ENCODE results near the gene INAFM1. TPM values are rescaled to one million over a fixed set of nuclear protein-coding genes. Genes with fewer than 3 reads are reported as not detected.
A peak's percentile ranks its signal among the peaks of the same experiment; 100 is the strongest.

The INAFM1 gene
- total and polyA plus RNA-seq, 8 donors, result 8.7 to 22.2 (median 12.9) TPM

DNA sequence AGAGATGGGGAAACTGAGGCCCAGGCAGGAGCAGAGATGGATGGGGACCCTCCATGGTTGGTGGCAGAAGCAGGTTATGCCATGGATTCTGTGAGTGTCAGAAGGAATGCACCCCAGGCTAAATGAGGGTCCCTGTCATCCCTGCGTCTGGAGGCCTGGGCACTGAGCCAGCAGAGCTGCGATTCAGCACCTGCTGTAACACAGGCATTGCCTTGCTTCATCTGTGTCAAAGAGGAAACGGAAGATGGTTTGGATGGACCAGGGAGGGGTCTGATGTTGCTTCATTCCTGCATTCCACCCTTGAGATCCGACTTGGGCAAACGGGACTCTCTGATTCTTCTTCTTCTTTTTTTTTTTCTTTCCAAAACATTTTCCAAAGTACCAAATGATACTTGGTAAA is 36.1 kb downstream of the INAFM1 start:
- TF ChIP-seq CTCF (IDR thresholded peaks at IDR 0.05), result no peak
- Histone ChIP-seq H3K9me3 (no peaks in the 10 kb centered on the region), H3K4me3 (peak overlapping the region; percentile 7 to 58), H3K4me1 (peaks cover 0 to 52% of the 10 kb centered on the region in 2 donors), H3K27ac (peak overlapping the region; percentile 71 to 88), H3K36me3 (peaks cover 0 to 19% of the 10 kb centered on the region in 2 donors), H3K27me3 (peaks cover 0 to 21% of the 10 kb centered on the region in 2 donors)
- peak in 2 of 4 donors; percentile 74 to 90 for DNase-seq
- ATAC-seq, result peak; percentile 5
- intact Hi-C loops (cut with DNase I), result no loop called here

DNA sequence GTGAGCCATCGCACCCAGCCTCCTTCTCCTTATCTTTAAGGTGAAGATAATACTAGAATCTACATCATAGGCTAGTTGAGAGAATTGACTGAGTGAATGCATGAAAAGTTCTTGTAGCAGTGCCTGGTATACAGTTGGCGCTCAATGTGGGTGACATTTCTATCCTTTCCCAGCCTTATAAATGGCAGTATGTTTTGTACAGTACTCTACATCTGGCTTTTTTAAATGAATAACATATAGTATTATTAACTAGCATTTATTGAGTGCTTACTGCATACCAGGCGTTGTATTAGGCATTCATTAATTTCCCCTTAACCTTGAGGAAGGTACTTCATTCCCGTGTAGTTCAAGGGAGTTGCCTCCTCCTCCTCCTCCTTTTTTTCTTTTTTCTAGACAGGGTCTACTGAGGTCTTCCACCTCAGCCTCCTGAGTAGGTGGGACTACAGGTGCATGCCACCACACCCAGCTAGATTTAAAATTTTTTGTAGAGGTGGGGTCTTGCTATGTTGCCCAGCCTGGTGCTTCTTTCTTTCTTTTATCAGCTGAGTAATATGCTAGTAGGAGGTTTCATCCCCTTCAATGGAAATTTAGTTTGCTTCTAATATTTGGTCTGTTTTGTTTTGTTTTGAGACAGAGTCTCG is 37.8 kb downstream of the INAFM1 start:
- intact Hi-C loops (cut with DNase I), result no loop called here
- Histone ChIP-seq H3K4me3 (peak overlapping the region in 1 of 2 donors; percentile 58), H3K36me3 (peaks cover 0 to 31% of the 10 kb centered on the region in 2 donors), H3K27ac (peak overlapping the region; percentile 71 to 88), H3K27me3 (peaks cover 0 to 21% of the 10 kb centered on the region in 2 donors), H3K4me1 (peaks cover 0 to 63% of the 10 kb centered on the region in 2 donors), H3K9me3 (no peaks in the 10 kb centered on the region)
- no peak for TF ChIP-seq CTCF (IDR thresholded peaks at IDR 0.05)
- ATAC-seq (no peak), DNase-seq (no peak)

GRCh38 chr19:47313754-47314295 is 39.1 kb downstream of the INAFM1 start:
- no peak for TF ChIP-seq CTCF (IDR thresholded peaks at IDR 0.05)
- intact Hi-C loops (cut with DNase I), result no loop called here
- DNase-seq (no peak), ATAC-seq (peak; percentile 3)
- Histone ChIP-seq H3K27me3 (peaks cover 0 to 21% of the 10 kb centered on the region in 2 donors), H3K4me3 (peak overlapping the region in 1 of 2 donors; percentile 58), H3K27ac (peak overlapping the region; percentile 74 to 88), H3K9me3 (no peaks in the 10 kb centered on the region), H3K4me1 (peaks cover 0 to 60% of the 10 kb centered on the region in 2 donors), H3K36me3 (peaks cover 0 to 37% of the 10 kb centered on the region in 2 donors)

- intact Hi-C loops (cut with DNase I), result no loop called here
- H3K27ac ChIP-seq, result peak overlapping the region; percentile 74 to 88
- ATAC-seq (peak; percentile 92), DNase-seq (peak in 1 of 4 donors; percentile 91)
- H3K4me1 ChIP-seq, result peaks cover 0 to 57% of the 10 kb centered on the region in 2 donors
- H3K36me3 ChIP-seq, result peaks cover 0 to 51% of the 10 kb centered on the region in 2 donors
- H3K27me3 ChIP-seq, result peaks cover 0 to 18% of the 10 kb centered on the region in 2 donors
- H3K4me3 ChIP-seq, result peak overlapping the region in 1 of 2 donors; percentile 58
- TF ChIP-seq CTCF (IDR thresholded peaks at IDR 0.05), result no peak
- no peaks in the 10 kb centered on the region for H3K9me3 ChIP-seq
Measured at GRCh38 chr19:47315125-47315821, 40.6 kb downstream of the INAFM1 start.

GRCh38 chr19:47316513-47316912 is 41.8 kb downstream of the INAFM1 start:
- H3K27me3 ChIP-seq, result peaks cover 0 to 6% of the 10 kb centered on the region in 2 donors
- H3K36me3 ChIP-seq, result peaks cover 0 to 61% of the 10 kb centered on the region in 2 donors
- intact Hi-C loops (cut with DNase I), result no loop called here
- no peak for DNase-seq
- TF ChIP-seq CTCF (IDR thresholded peaks at IDR 0.05), result no peak
- no peak for ATAC-seq
- H3K9me3 ChIP-seq, result no peaks in the 10 kb centered on the region
- H3K4me3 ChIP-seq, result no peak overlapping the region
- H3K27ac ChIP-seq, result peak overlapping the region in 1 of 2 donors; percentile 88
- peaks cover 0 to 58% of the 10 kb centered on the region in 2 donors for H3K4me1 ChIP-seq

Data from left lung (tissue), 10 donors.